Measurements from ENCODE around the gene MRPL9.

The MRPL9 gene

GRCh38 chr1:151762941-151763921 is at the start of gene MRPL9:
TSS of gene MRPL9 (minus strand) at chr1:151763496. CDS start at chr1:151763479, 17 bp downstream.
- peak; percentile 85 for DNase-seq (ENCODE audit: low read depth)

- no peak for DNase-seq (ENCODE audit: low read depth)
Observed at GRCh38 chr1:151811181-151811580, 47.9 kb upstream of the MRPL9 start.

- no peak for DNase-seq (ENCODE audit: low read depth)
Observed at GRCh38 chr1:151809985-151810556, 46.8 kb upstream of the MRPL9 start.

GRCh38 chr1:151809290-151809984 is 46.1 kb upstream of the MRPL9 start:
- DNase-seq (ENCODE audit: low read depth): no peak

GRCh38 chr1:151807766-151808165 is 44.5 kb upstream of the MRPL9 start:
- no peak for DNase-seq (ENCODE audit: low read depth)

- no peak for DNase-seq (ENCODE audit: low read depth)
Observed at GRCh38 chr1:151807131-151807530, 43.8 kb upstream of the MRPL9 start.

GRCh38 chr1:151806170-151806569 is 42.9 kb upstream of the MRPL9 start:
- no peak for DNase-seq (ENCODE audit: low read depth)

- DNase-seq (ENCODE audit: low read depth): no peak
Observed at GRCh38 chr1:151805066-151805820, 41.9 kb upstream of the MRPL9 start, which contains the start of gene LINGO4. TSS of gene LINGO4 (minus strand) at chr1:151805419. CDS start at chr1:151802704, 2,715 bp downstream.

GRCh38 chr1:151803915-151804314 is 40.6 kb upstream of the MRPL9 start:
- DNase-seq (ENCODE audit: low read depth): no peak

GRCh38 chr1:151803164-151803563 is 39.9 kb upstream of the MRPL9 start:
- DNase-seq (ENCODE audit: low read depth): no peak

GRCh38 chr1:151802372-151802771 is 39.1 kb upstream of the MRPL9 start:
- DNase-seq (ENCODE audit: low read depth): no peak

GRCh38 chr1:151801846-151802245 is 38.5 kb upstream of the MRPL9 start:
- DNase-seq (ENCODE audit: low read depth): no peak

- no peak for DNase-seq (ENCODE audit: low read depth)
Observed at GRCh38 chr1:151801310-151801820, 38.1 kb upstream of the MRPL9 start.

GRCh38 chr1:151800830-151801229 is 37.5 kb upstream of the MRPL9 start:
- DNase-seq (ENCODE audit: low read depth): no peak

- DNase-seq (ENCODE audit: low read depth): no peak
Observed at GRCh38 chr1:151799179-151800022, 36.1 kb upstream of the MRPL9 start.

GRCh38 chr1:151798571-151798970 is 35.3 kb upstream of the MRPL9 start:
- DNase-seq (ENCODE audit: low read depth): no peak

GRCh38 chr1:151790940-151791651 is 27.8 kb upstream of the MRPL9 start:
- peak; percentile 12 for DNase-seq (ENCODE audit: low read depth)

- DNase-seq (ENCODE audit: low read depth): peak; percentile 98
Observed at GRCh38 chr1:151790071-151790939, 27.0 kb upstream of the MRPL9 start, which contains the start of gene TDRKH. TSS of gene TDRKH (minus strand) at chr1:151790500. CDS start at chr1:151783022, 7,478 bp downstream.

- no peak for DNase-seq (ENCODE audit: low read depth)
Observed at GRCh38 chr1:151787689-151788088, 24.4 kb upstream of the MRPL9 start.

All from activated T-cell treated with anti-CD3 and anti-CD28 coated beads for 48 hours (primary cell).